ENCODE data around the gene ACTN4. TPM values are rescaled to one million over a fixed set of nuclear protein-coding genes. Genes with fewer than 3 reads are reported as not detected.

ACTN4 gene
- total and polyA plus RNA-seq, 2 donors (not counting 1 experiment from before 2014, with no cell fraction given) = 108 to 164 TPM

GRCh38 chr19:38706792-38707511 is 59.5 kb downstream of the ACTN4 start:
- Mint-ChIP-seq H3K4me1 (no peaks in the 10 kb centered on the region), H3K9me3 (ENCODE audit: insufficient read depth) (no peaks in the 10 kb centered on the region), H3K27ac (no peak overlapping the region), H3K27me3 (no peaks in the 10 kb centered on the region), H3K4me3 (no peak overlapping the region)
- Histone ChIP-seq H4K20me1 (ENCODE audit: control insufficient read depth, insufficient read depth, low read length, poor library complexity, severe bottlenecking) (peaks cover 6% of the 10 kb centered on the region), H3K9ac (ENCODE audit: low read length) (no peak overlapping the region), H3K27ac (ENCODE audit: low read length in 2 of 2) (no peak overlapping the region), H3K9me3 (ENCODE audit: control extremely low read depth in 1 of 3, control insufficient read depth in 2 of 3, insufficient read depth in 1 of 3, low read length in 2 of 3) (no peaks in the 10 kb centered on the region), H3K27me3 (replicated peaks in 1 of 4; ENCODE audit: control extremely low read depth in 1 of 4, control insufficient read depth in 3 of 4, insufficient read depth in 4 of 4, low read length in 3 of 4) (no peaks in the 10 kb centered on the region), H3K4me3 (ENCODE audit: control extremely low read depth in 1 of 5, extremely low read depth in 1 of 5, insufficient read depth in 1 of 5, low read depth in 2 of 5, low read length in 4 of 5) (no peak overlapping the region), H3K79me2 (ENCODE audit: control insufficient read depth, insufficient read depth, low read length) (no peaks in the 10 kb centered on the region), H3K4me1 (ENCODE audit: control insufficient read depth in 2 of 2, insufficient read depth in 2 of 2, low read length in 2 of 2) (no peaks in the 10 kb centered on the region), H3K36me3 (replicated peaks in 1 of 2; ENCODE audit: control extremely low read depth in 1 of 2, control insufficient read depth in 1 of 2, extremely low read depth in 1 of 2, insufficient read depth in 2 of 2, low read length in 1 of 2) (peaks cover 0 to 88% of the 10 kb centered on the region in 2 experiments), H2AFZ (ENCODE audit: insufficient read depth, low read depth, low read length, poor library complexity, severe bottlenecking) (no peak overlapping the region), H3K4me2 (replicated peaks; ENCODE audit: low read depth, low read length, poor library complexity, severe bottlenecking) (no peak overlapping the region)
- WGBS (ENCODE audit: insufficient coverage) = 93% methylated on average over 16 of the region's 16 CpGs
- no peak for TF ChIP-seq CTCF (IDR thresholded peaks at IDR 0.05)
- no peak for TF ChIP-seq EZH2 (IDR thresholded peaks at IDR 0.05; ENCODE audit: borderline replicate concordance, insufficient read depth, low read depth, low read length, poor library complexity, severe bottlenecking)
- CTCF ChIA-PET = interaction anchor here (1.2 kb wide), 1 partner anchor 86 kb away, joined by 4 read pairs; no protein-coding TSS in a partner anchor
- intact Hi-C loops (cut with micrococcal nuclease) = no loop called here
- ATAC-seq (ENCODE audit: low read depth) (no peak), DNase-seq (no peak)
- POLR2A ChIA-PET = no interaction called here

- no peaks in the 10 kb centered on the region for H3K4me1 Mint-ChIP-seq
- WGBS (ENCODE audit: insufficient coverage) = 93% methylated on average over 7 of the region's 10 CpGs
- no peaks in the 10 kb centered on the region for H3K9me3 ChIP-seq (ENCODE audit: control extremely low read depth in 1 of 3, control insufficient read depth in 2 of 3, insufficient read depth in 1 of 3, low read length in 2 of 3)
- no peak overlapping the region for H3K4me3 Mint-ChIP-seq
- peaks cover 0 to 86% of the 10 kb centered on the region in 2 experiments for H3K36me3 ChIP-seq (replicated peaks in 1 of 2; ENCODE audit: control extremely low read depth in 1 of 2, control insufficient read depth in 1 of 2, extremely low read depth in 1 of 2, insufficient read depth in 2 of 2, low read length in 1 of 2)
- no peak overlapping the region for H3K9ac ChIP-seq (ENCODE audit: low read length)
- H3K4me2 ChIP-seq (replicated peaks; ENCODE audit: low read depth, low read length, poor library complexity, severe bottlenecking) = no peak overlapping the region
- peaks cover 6% of the 10 kb centered on the region for H4K20me1 ChIP-seq (ENCODE audit: control insufficient read depth, insufficient read depth, low read length, poor library complexity, severe bottlenecking)
- ChIA-PET POLR2A (no interaction called here), CTCF (interaction anchor here (1.2 kb wide), 1 partner anchor 85 kb away, joined by 4 read pairs; no protein-coding TSS in a partner anchor)
- no peaks in the 10 kb centered on the region for H3K27me3 Mint-ChIP-seq
- H3K27me3 ChIP-seq (replicated peaks in 1 of 4; ENCODE audit: control extremely low read depth in 1 of 4, control insufficient read depth in 3 of 4, insufficient read depth in 4 of 4, low read length in 3 of 4) = no peaks in the 10 kb centered on the region
- intact Hi-C loops (cut with micrococcal nuclease) = no loop called here
- H2AFZ ChIP-seq (ENCODE audit: insufficient read depth, low read depth, low read length, poor library complexity, severe bottlenecking) = no peak overlapping the region
- no peak for TF ChIP-seq EZH2 (IDR thresholded peaks at IDR 0.05; ENCODE audit: borderline replicate concordance, insufficient read depth, low read depth, low read length, poor library complexity, severe bottlenecking)
- TF ChIP-seq CTCF (IDR thresholded peaks at IDR 0.05) = no peak
- H3K4me1 ChIP-seq (ENCODE audit: control insufficient read depth in 2 of 2, insufficient read depth in 2 of 2, low read length in 2 of 2) = no peaks in the 10 kb centered on the region
- DNase-seq (no peak), ATAC-seq (ENCODE audit: low read depth) (no peak)
- H3K4me3 ChIP-seq (ENCODE audit: control extremely low read depth in 1 of 5, extremely low read depth in 1 of 5, insufficient read depth in 1 of 5, low read depth in 2 of 5, low read length in 4 of 5) = no peak overlapping the region
- no peaks in the 10 kb centered on the region for H3K79me2 ChIP-seq (ENCODE audit: control insufficient read depth, insufficient read depth, low read length)
- H3K27ac Mint-ChIP-seq = no peak overlapping the region
- H3K27ac ChIP-seq (ENCODE audit: low read length in 2 of 2) = no peak overlapping the region
- no peaks in the 10 kb centered on the region for H3K9me3 Mint-ChIP-seq (ENCODE audit: insufficient read depth)
Observed at GRCh38 chr19:38707512-38708114, 60.2 kb downstream of the ACTN4 start.

All from B cell (primary cell).